ENCODE measurements around the gene NTRK3. TPM values are rescaled to one million over a fixed set of nuclear protein-coding genes. Genes with fewer than 3 reads are reported as not detected.

The NTRK3 gene
- total RNA-seq, 1 experiment from 2014 or later = not detected

GRCh38 chr15:88219623-88220022 is 36.9 kb downstream of the NTRK3 start:
- no TSS peak for BruUV-seq (replicated peaks)
- H3K27ac Mint-ChIP-seq (ENCODE audit: unreplicated experiment) = no peak overlapping the region
- H3K9me3 Mint-ChIP-seq (ENCODE audit: low read depth, unreplicated experiment) = peaks cover 3% of the 10 kb centered on the region

GRCh38 chr15:88218557-88219221 is 37.9 kb downstream of the NTRK3 start:
- BruUV-seq (replicated peaks) = no TSS peak
- peaks cover 48% of the 10 kb centered on the region for H3K27me3 Mint-ChIP-seq (ENCODE audit: unreplicated experiment)
- no peak overlapping the region for H3K27ac Mint-ChIP-seq (ENCODE audit: unreplicated experiment)
- no peak overlapping the region for H3K4me3 Mint-ChIP-seq (ENCODE audit: low read depth, unreplicated experiment)
- CTCF ChIA-PET = interaction anchor here (1.0 kb wide), 1 partner anchor 20 kb away, joined by 3 read pairs; no protein-coding TSS in a partner anchor
- H3K36me3 Mint-ChIP-seq (ENCODE audit: insufficient read depth, unreplicated experiment) = no peaks in the 10 kb centered on the region
- no peaks in the 10 kb centered on the region for H3K4me1 Mint-ChIP-seq (ENCODE audit: low read depth, unreplicated experiment)
- TF ChIP-seq CTCF (IDR thresholded peaks at IDR 0.05; ENCODE audit: unreplicated experiment) = no peak
- H3K9me3 Mint-ChIP-seq (ENCODE audit: low read depth, unreplicated experiment) = peaks cover 3% of the 10 kb centered on the region
- DNase-seq = no peak
- intact Hi-C loops (cut with micrococcal nuclease; ENCODE audit: unreplicated experiment) = no loop called here

More at GRCh38 chr15:88219623-88220022, 36.9 kb downstream of the NTRK3 start:
- CTCF ChIA-PET = interaction anchor here (1.0 kb wide), 1 partner anchor 20 kb away, joined by 3 read pairs; no protein-coding TSS in a partner anchor
- no peak for TF ChIP-seq CTCF (IDR thresholded peaks at IDR 0.05; ENCODE audit: unreplicated experiment)
- no peaks in the 10 kb centered on the region for H3K36me3 Mint-ChIP-seq (ENCODE audit: insufficient read depth, unreplicated experiment)
- no peak for DNase-seq
- H3K4me3 Mint-ChIP-seq (ENCODE audit: low read depth, unreplicated experiment) = no peak overlapping the region
- H3K27me3 Mint-ChIP-seq (ENCODE audit: unreplicated experiment) = peaks cover 48% of the 10 kb centered on the region
- intact Hi-C loops (cut with micrococcal nuclease; ENCODE audit: unreplicated experiment) = no loop called here
- H3K4me1 Mint-ChIP-seq (ENCODE audit: low read depth, unreplicated experiment) = no peaks in the 10 kb centered on the region

GRCh38 chr15:88215066-88215648 is 41.4 kb downstream of the NTRK3 start:
- no peaks in the 10 kb centered on the region for H3K36me3 Mint-ChIP-seq (ENCODE audit: insufficient read depth, unreplicated experiment)
- no peak for DNase-seq
- CTCF ChIA-PET = no interaction called here

GRCh38 chr15:88209111-88209510 is 47.4 kb downstream of the NTRK3 start:
- Mint-ChIP-seq H3K27me3 (ENCODE audit: unreplicated experiment) (peaks cover 51% of the 10 kb centered on the region), H3K36me3 (ENCODE audit: insufficient read depth, unreplicated experiment) (no peaks in the 10 kb centered on the region), H3K9me3 (ENCODE audit: low read depth, unreplicated experiment) (no peaks in the 10 kb centered on the region), H3K4me3 (ENCODE audit: low read depth, unreplicated experiment) (no peak overlapping the region), H3K27ac (ENCODE audit: unreplicated experiment) (no peak overlapping the region), H3K4me1 (ENCODE audit: low read depth, unreplicated experiment) (no peaks in the 10 kb centered on the region)
- TF ChIP-seq CTCF (IDR thresholded peaks at IDR 0.05; ENCODE audit: unreplicated experiment) = no peak
- intact Hi-C loops (cut with micrococcal nuclease; ENCODE audit: unreplicated experiment) = no loop called here
- BruUV-seq (replicated peaks) = no TSS peak
- CTCF ChIA-PET = no interaction called here
- DNase-seq = no peak

More at GRCh38 chr15:88215066-88215648, 41.4 kb downstream of the NTRK3 start:
- intact Hi-C loops (cut with micrococcal nuclease; ENCODE audit: unreplicated experiment) = no loop called here
- H3K4me1 Mint-ChIP-seq (ENCODE audit: low read depth, unreplicated experiment) = no peaks in the 10 kb centered on the region
- no peak for TF ChIP-seq CTCF (IDR thresholded peaks at IDR 0.05; ENCODE audit: unreplicated experiment)
- peaks cover 3% of the 10 kb centered on the region for H3K9me3 Mint-ChIP-seq (ENCODE audit: low read depth, unreplicated experiment)
- BruUV-seq (replicated peaks) = no TSS peak
- peaks cover 57% of the 10 kb centered on the region for H3K27me3 Mint-ChIP-seq (ENCODE audit: unreplicated experiment)
- H3K27ac Mint-ChIP-seq (ENCODE audit: unreplicated experiment) = no peak overlapping the region
- no peak overlapping the region for H3K4me3 Mint-ChIP-seq (ENCODE audit: low read depth, unreplicated experiment)
